Fibroblast of lung (primary cell): ENCODE data around the gene ST6GALNAC1.
"Not testable (repeated sequence)": the region's sequence is repeated elsewhere in the genome, so short reads cannot be mapped to it uniquely, and the experiment has no call there.

Experiments used
- EZH2 ChIP-seq: IDR thresholded peaks from 2 replicates; pipeline ENCODE4 v1.5.1; 2012; ENCODE audit warnings: low read length, control low read depth, mild to moderate bottlenecking; ENCODE audit errors: missing control alignments
- TF ChIP-seq, protein P1 (sequence below), 2 donors: IDR thresholded peaks in 1 of 2; conservative IDR thresholded peaks in 1 of 2; 1 replicate in 1 of 2; 2 replicates in 1 of 2; pipeline ENCODE4 v1.5.1; 2011 to 2012; ENCODE audit warnings: low read length in 2 of 2, control low read depth in 1 of 2, inconsistent platforms in 1 of 2, low read depth in 1 of 2, mild to moderate bottlenecking in 1 of 2

DNA sequence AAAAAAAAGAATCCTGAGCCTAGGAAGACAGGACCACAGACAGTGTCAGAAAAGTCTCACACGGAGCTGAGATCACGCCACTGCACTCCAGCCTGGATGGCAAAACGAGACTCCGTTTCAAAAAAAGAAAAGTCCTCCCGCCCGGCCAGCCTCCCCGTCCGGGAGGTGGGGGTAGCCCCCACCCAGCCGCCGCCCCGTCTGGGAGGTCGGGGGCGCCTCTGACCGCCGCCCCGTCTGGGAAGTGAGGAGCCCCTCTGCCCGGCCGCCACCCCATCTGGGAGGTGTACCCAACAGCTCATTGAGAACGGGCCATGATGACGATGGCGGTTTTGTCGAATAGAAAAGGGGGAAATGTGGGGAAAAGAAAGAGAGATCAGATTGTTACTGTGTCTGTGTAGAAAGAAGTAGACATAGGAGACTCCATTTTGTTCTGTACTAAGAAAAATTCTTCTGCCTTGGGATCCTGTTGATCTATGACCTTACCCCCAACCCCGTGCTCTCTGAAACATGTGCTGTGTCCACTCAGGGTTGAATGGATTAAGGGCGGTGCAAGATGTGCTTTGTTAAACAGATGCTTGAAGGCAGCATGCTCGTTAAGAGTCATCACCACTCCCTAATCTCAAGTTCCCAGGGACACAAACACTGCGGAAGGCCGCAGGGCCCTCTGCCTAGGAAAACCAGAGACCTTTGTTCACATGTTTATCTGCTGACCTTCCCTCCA, 6.9 kb downstream of the ST6GALNAC1 start:
- TF ChIP-seq, protein P1, sequence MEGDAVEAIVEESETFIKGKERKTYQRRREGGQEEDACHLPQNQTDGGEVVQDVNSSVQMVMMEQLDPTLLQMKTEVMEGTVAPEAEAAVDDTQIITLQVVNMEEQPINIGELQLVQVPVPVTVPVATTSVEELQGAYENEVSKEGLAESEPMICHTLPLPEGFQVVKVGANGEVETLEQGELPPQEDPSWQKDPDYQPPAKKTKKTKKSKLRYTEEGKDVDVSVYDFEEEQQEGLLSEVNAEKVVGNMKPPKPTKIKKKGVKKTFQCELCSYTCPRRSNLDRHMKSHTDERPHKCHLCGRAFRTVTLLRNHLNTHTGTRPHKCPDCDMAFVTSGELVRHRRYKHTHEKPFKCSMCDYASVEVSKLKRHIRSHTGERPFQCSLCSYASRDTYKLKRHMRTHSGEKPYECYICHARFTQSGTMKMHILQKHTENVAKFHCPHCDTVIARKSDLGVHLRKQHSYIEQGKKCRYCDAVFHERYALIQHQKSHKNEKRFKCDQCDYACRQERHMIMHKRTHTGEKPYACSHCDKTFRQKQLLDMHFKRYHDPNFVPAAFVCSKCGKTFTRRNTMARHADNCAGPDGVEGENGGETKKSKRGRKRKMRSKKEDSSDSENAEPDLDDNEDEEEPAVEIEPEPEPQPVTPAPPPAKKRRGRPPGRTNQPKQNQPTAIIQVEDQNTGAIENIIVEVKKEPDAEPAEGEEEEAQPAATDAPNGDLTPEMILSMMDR (conservative IDR thresholded peaks at IDR 0.05 in 1 of 2, IDR thresholded peaks at IDR 0.05 in 1 of 2; ENCODE audit: low read depth in 1 of 2, low read length in 2 of 2): not testable (repeated sequence)
- TF ChIP-seq EZH2: not testable (repeated sequence)
